Mammary epithelial cell (primary cell): ENCODE data around the gene RBMY1D.

ENCODE experiments used
- CTCF ChIP-seq, 2 donors: IDR thresholded peaks in 1 of 2; conservative IDR thresholded peaks in 1 of 2; 2 replicates each; pipeline ENCODE4 v1.5.1; 2011 to 2012; ENCODE audit warnings: inconsistent platforms in 2 of 2, low read length in 2 of 2, mild to moderate bottlenecking in 2 of 2, control low read depth in 1 of 2, low read depth in 1 of 2; ENCODE audit not compliant: insufficient read depth in 1 of 2; ENCODE audit errors: extremely low read depth in 1 of 2
- EZH2 ChIP-seq: IDR thresholded peaks from 2 replicates; pipeline ENCODE4 v1.6.1; 2012; ENCODE audit warnings: low read length, inconsistent platforms, borderline replicate concordance

GRCh38 chrY:21839489-21839888 is 54.8 kb downstream of the RBMY1D start:
- TF ChIP-seq CTCF (conservative IDR thresholded peaks at IDR 0.05 in 1 of 2, IDR thresholded peaks at IDR 0.05 in 1 of 2; ENCODE audit: extremely low read depth in 1 of 2, insufficient read depth in 1 of 2, low read depth in 1 of 2, low read length in 2 of 2), result no peak
- TF ChIP-seq EZH2, result no peak
